ENCODE measurements around the gene UVRAG. TPM values are rescaled to one million over a fixed set of nuclear protein-coding genes. Genes with fewer than 3 reads are reported as not detected.

UVRAG gene
- total and polyA plus RNA-seq, 4 donors = 4.4 to 15.1 (median 10.0) TPM

- Histone ChIP-seq H3K4me3 (ENCODE audit: low read depth in 1 of 3, low read length in 3 of 3) (no peak overlapping the region), H3K4me1 (ENCODE audit: control insufficient read depth in 4 of 4, insufficient read depth in 4 of 4, low read length in 3 of 4) (no peaks in the 10 kb centered on the region), H3K36me3 (ENCODE audit: control insufficient read depth in 4 of 4, insufficient read depth in 3 of 4, low read depth in 1 of 4, low read length in 3 of 4) (no peaks in the 10 kb centered on the region), H3K27me3 (ENCODE audit: control insufficient read depth in 4 of 4, insufficient read depth in 4 of 4, low read length in 3 of 4) (no peaks in the 10 kb centered on the region), H3K27ac (ENCODE audit: low read depth in 1 of 2, low read length in 2 of 2) (no peak overlapping the region), H3K9ac (ENCODE audit: low read depth in 1 of 2, low read length in 2 of 2) (no peak overlapping the region), H3K9me3 (ENCODE audit: control insufficient read depth in 4 of 4, low read length in 3 of 4) (no peaks in the 10 kb centered on the region)
- TF ChIP-seq CTCF (IDR thresholded peaks at IDR 0.05; ENCODE audit: low read depth, low read length, missing input control) = no peak
- TF ChIP-seq HNF4G (IDR thresholded peaks at IDR 0.05) = no peak
- TF ChIP-seq ATF3 (IDR thresholded peaks at IDR 0.05) = no peak
- TF ChIP-seq FOXA1 (IDR thresholded peaks at IDR 0.05) = no peak
- TF ChIP-seq RXRA (IDR thresholded peaks at IDR 0.05) = no peak
- TF ChIP-seq YY1 (IDR thresholded peaks at IDR 0.05) = no peak
- no peak for TF ChIP-seq SP1 (IDR thresholded peaks at IDR 0.05)
- TF ChIP-seq TAF1 (conservative IDR thresholded peaks at IDR 0.05) = no peak
- no peak for DNase-seq (ENCODE audit: low spot score)
These were observed 232.8 kb downstream of the UVRAG start for GRCh38 chr11:76047766-76048165.

- peak; percentile 36 for DNase-seq (ENCODE audit: low spot score)
- H3K9ac ChIP-seq (ENCODE audit: low read depth in 1 of 2, low read length in 2 of 2) = no peak overlapping the region
- no peak overlapping the region for H3K27ac ChIP-seq (ENCODE audit: low read depth in 1 of 2, low read length in 2 of 2)
- no peaks in the 10 kb centered on the region for H3K4me1 ChIP-seq (ENCODE audit: control insufficient read depth in 4 of 4, insufficient read depth in 4 of 4, low read length in 3 of 4)
- no peak overlapping the region for H3K4me3 ChIP-seq (ENCODE audit: low read depth in 1 of 3, low read length in 3 of 3)
- no peaks in the 10 kb centered on the region for H3K27me3 ChIP-seq (ENCODE audit: control insufficient read depth in 4 of 4, insufficient read depth in 4 of 4, low read length in 3 of 4)
- no peaks in the 10 kb centered on the region for H3K36me3 ChIP-seq (ENCODE audit: control insufficient read depth in 4 of 4, insufficient read depth in 3 of 4, low read depth in 1 of 4, low read length in 3 of 4)
- 98% methylated on average over 5 of the region's 5 CpGs for WGBS
- no peaks in the 10 kb centered on the region for H3K9me3 ChIP-seq (ENCODE audit: control insufficient read depth in 4 of 4, low read length in 3 of 4)
- TF ChIP-seq REST (IDR thresholded peaks at IDR 0.05) (no peak), RAD21 (IDR thresholded peaks at IDR 0.05) (no peak), CTCF (IDR thresholded peaks at IDR 0.05; ENCODE audit: low read depth, low read length, missing input control) (no peak), SP1 (IDR thresholded peaks at IDR 0.05) (no peak)
These were observed 233.8 kb downstream of the UVRAG start for GRCh38 chr11:76048763-76049162.

GRCh38 chr11:76049511-76049910 is 234.5 kb downstream of the UVRAG start:
- no peak overlapping the region for H3K9ac ChIP-seq (ENCODE audit: low read depth in 1 of 2, low read length in 2 of 2)
- no peak for TF ChIP-seq MAX (IDR thresholded peaks at IDR 0.05)
- no peak for TF ChIP-seq ZBTB33 (IDR thresholded peaks at IDR 0.05)
- no peak for TF ChIP-seq FOXA2 (IDR thresholded peaks at IDR 0.05)
- no peak for TF ChIP-seq HNF4A (conservative IDR thresholded peaks at IDR 0.05)
- no peak for TF ChIP-seq TAF1 (conservative IDR thresholded peaks at IDR 0.05)
- no peak for TF ChIP-seq HNF4G (IDR thresholded peaks at IDR 0.05)
- TF ChIP-seq YY1 (IDR thresholded peaks at IDR 0.05) = no peak
- no peak for TF ChIP-seq JUND (IDR thresholded peaks at IDR 0.05)
- TF ChIP-seq CTCF (IDR thresholded peaks at IDR 0.05; ENCODE audit: low read depth, low read length, missing input control) = no peak
- TF ChIP-seq NR2F2 (IDR thresholded peaks at IDR 0.05) = no peak
- TF ChIP-seq RXRA (IDR thresholded peaks at IDR 0.05) = no peak
- TF ChIP-seq FOXA1 (IDR thresholded peaks at IDR 0.05) = no peak
- no peaks in the 10 kb centered on the region for H3K4me1 ChIP-seq (ENCODE audit: control insufficient read depth in 4 of 4, insufficient read depth in 4 of 4, low read length in 3 of 4)
- H3K4me3 ChIP-seq (ENCODE audit: low read depth in 1 of 3, low read length in 3 of 3) = no peak overlapping the region
- WGBS = 95% methylated on average over 3 of the region's 3 CpGs
- H3K27me3 ChIP-seq (ENCODE audit: control insufficient read depth in 4 of 4, insufficient read depth in 4 of 4, low read length in 3 of 4) = no peaks in the 10 kb centered on the region
- H3K27ac ChIP-seq (ENCODE audit: low read depth in 1 of 2, low read length in 2 of 2) = no peak overlapping the region
- no peaks in the 10 kb centered on the region for H3K36me3 ChIP-seq (ENCODE audit: control insufficient read depth in 4 of 4, insufficient read depth in 3 of 4, low read depth in 1 of 4, low read length in 3 of 4)
- no peaks in the 10 kb centered on the region for H3K9me3 ChIP-seq (ENCODE audit: control insufficient read depth in 4 of 4, low read length in 3 of 4)
- no peak for DNase-seq (ENCODE audit: low spot score)
